ENCODE data around the gene ICAM3. TPM values are rescaled to one million over a fixed set of nuclear protein-coding genes. Genes with fewer than 3 reads are reported as not detected.

ICAM3 gene
- total RNA-seq, 1 experiment from 2014 or later: 10.5 TPM

DNA sequence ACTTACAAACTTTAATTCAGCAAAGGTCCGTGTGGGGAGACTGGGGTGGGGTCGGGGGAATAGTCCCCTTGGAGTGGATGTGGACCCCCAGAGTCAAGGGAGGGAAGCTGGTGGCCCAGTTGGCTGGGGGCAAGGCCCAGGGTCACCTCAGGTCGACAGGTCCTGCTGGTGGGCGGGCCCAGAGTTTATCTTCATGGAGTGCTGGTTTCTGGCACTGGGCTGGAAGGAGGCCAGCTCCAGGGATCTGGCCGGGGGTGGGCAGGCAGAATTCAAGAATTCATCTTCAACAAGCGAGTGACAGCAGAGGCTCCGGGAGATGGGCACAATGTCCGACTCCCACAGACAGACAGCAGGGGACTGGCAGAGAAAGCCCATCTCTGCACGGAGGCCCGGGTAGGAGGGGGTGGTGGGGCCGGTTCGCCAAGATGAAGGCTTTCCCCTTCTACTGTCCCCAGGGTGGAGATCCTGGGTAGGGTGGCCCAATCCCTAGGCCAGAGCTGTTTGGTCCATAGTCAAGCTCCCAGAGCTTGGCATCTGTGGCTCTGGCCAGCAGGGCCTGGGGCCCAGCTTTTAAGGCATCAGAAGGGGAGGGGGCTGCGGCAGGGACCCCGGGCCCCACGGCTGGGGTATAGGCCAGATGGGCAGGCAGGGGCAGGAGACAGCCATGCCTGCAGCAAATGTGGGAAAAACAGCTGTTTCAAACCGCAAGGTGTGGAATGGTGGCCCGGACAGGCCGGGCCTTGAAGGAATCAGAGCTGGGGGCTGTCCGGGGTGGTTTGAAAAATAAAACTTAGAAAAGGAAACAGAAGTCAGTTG, 23.0 kb downstream of the ICAM3 start:
- DNase-seq (ENCODE audit: low read depth, low spot score) (no peak), ATAC-seq (peak; percentile 54; the same call in 1 of the 2 replicates)
- no peak for TF ChIP-seq POLR2AphosphoS5 (IDR thresholded peaks at IDR 0.05; ENCODE audit: low read depth, low read length)
- TF ChIP-seq, protein P1, sequence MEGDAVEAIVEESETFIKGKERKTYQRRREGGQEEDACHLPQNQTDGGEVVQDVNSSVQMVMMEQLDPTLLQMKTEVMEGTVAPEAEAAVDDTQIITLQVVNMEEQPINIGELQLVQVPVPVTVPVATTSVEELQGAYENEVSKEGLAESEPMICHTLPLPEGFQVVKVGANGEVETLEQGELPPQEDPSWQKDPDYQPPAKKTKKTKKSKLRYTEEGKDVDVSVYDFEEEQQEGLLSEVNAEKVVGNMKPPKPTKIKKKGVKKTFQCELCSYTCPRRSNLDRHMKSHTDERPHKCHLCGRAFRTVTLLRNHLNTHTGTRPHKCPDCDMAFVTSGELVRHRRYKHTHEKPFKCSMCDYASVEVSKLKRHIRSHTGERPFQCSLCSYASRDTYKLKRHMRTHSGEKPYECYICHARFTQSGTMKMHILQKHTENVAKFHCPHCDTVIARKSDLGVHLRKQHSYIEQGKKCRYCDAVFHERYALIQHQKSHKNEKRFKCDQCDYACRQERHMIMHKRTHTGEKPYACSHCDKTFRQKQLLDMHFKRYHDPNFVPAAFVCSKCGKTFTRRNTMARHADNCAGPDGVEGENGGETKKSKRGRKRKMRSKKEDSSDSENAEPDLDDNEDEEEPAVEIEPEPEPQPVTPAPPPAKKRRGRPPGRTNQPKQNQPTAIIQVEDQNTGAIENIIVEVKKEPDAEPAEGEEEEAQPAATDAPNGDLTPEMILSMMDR (IDR thresholded peaks at IDR 0.05): no peak
- no peak for TF ChIP-seq TCF7L2 (IDR thresholded peaks at IDR 0.05; ENCODE audit: low read depth, low read length)
- TF ChIP-seq, protein P2, sequence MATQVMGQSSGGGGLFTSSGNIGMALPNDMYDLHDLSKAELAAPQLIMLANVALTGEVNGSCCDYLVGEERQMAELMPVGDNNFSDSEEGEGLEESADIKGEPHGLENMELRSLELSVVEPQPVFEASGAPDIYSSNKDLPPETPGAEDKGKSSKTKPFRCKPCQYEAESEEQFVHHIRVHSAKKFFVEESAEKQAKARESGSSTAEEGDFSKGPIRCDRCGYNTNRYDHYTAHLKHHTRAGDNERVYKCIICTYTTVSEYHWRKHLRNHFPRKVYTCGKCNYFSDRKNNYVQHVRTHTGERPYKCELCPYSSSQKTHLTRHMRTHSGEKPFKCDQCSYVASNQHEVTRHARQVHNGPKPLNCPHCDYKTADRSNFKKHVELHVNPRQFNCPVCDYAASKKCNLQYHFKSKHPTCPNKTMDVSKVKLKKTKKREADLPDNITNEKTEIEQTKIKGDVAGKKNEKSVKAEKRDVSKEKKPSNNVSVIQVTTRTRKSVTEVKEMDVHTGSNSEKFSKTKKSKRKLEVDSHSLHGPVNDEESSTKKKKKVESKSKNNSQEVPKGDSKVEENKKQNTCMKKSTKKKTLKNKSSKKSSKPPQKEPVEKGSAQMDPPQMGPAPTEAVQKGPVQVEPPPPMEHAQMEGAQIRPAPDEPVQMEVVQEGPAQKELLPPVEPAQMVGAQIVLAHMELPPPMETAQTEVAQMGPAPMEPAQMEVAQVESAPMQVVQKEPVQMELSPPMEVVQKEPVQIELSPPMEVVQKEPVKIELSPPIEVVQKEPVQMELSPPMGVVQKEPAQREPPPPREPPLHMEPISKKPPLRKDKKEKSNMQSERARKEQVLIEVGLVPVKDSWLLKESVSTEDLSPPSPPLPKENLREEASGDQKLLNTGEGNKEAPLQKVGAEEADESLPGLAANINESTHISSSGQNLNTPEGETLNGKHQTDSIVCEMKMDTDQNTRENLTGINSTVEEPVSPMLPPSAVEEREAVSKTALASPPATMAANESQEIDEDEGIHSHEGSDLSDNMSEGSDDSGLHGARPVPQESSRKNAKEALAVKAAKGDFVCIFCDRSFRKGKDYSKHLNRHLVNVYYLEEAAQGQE (IDR thresholded peaks at IDR 0.05; ENCODE audit: insufficient read depth in 1 of 2, low read depth in 2 of 2, low read length in 1 of 2): no peak
- TF ChIP-seq SIN3A (IDR thresholded peaks at IDR 0.05; ENCODE audit: borderline replicate concordance, insufficient read depth, low read depth, low read length): no peak
- in situ Hi-C loops (cut with HindIII; ENCODE audit: low pct_unique_long_range_greater_than_20kb, low sequenced_read_pairs) (no loop called here), intact Hi-C loops (cut with micrococcal nuclease; ENCODE audit: unreplicated experiment) (no loop called here)
- ChIA-PET POLR2A (no interaction called here), CTCF (no interaction called here)
- Histone ChIP-seq H3K27me3 (ENCODE audit: control insufficient read depth, insufficient read depth, low read length) (no peaks in the 10 kb centered on the region), H3K27ac (ENCODE audit: low read length) (peak overlapping the region; percentile 86; the same call in 1 of the 2 replicates), H3K36me3 (ENCODE audit: control insufficient read depth, insufficient read depth, low read length) (no peaks in the 10 kb centered on the region; the same call in 1 of the 2 replicates), H3K4me1 (ENCODE audit: control insufficient read depth, insufficient read depth, low read length) (peaks cover 6% of the 10 kb centered on the region), H3K9me3 (ENCODE audit: control insufficient read depth, insufficient read depth, low read depth, low read length) (no peaks in the 10 kb centered on the region), H3K4me3 (ENCODE audit: low read depth in 2 of 2, low read length in 2 of 2) (peak overlapping the region; percentile 61 to 78; a peak in 3 of 4 replicates)
- no TSS peak for BruUV-seq (replicated peaks)

DNA sequence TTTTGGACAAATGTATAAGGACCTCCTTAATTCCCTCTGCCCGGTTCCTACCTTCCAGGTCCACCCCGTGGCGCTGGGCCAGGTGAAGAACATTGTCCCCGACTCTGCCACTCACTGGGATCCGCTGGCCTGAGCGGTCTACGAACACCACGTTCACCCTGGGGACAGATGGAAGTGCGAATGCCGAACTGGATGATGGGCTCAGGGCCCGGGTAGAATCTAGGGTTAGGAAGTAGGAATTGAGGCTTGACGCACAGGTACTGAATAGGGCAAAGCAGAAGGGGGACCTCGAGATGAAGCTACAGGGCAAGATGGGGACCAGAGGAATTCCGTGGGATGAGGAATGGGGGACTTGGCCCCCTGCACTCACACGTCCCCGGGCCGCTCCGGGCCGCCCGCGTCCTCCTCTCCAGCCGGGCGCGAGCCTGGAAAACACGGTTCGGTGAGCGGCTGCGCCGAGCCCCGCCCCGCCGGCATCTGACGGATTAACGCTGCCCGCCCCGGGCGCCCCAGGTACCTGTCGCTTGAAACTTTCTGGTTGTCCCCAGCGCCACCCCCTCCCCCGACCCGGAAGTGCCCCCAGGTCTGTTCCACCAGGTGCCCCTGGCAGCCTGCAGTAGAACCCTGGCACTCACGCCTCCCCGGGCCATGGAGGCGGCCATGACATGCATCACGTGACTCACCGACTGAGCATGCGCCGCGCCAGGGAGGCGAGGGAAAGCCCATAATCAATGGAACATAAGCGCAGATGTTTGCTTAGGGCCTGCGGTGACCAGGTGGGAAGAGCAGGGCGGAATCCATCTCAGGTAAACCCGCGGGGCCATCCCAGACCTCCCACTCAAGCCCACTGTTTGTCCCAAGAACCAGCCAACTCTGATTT, 23.8 kb downstream of the ICAM3 start, which contains the start of gene FDX2:
Gene FDX2, minus strand, starts transcription at position 681 of the 880 bp plus-strand sequence. Its CDS starts 19 bp downstream, at position 662.
- CTCF ChIA-PET: no interaction called here

More for the DNA sequence above, 23.8 kb downstream of the ICAM3 start, which contains the start of gene FDX2:
- H3K27ac ChIP-seq (ENCODE audit: low read length): peak within 1 kb of the TSS; percentile 86
- in situ Hi-C loops (cut with HindIII; ENCODE audit: low pct_unique_long_range_greater_than_20kb, low sequenced_read_pairs): no loop called here
- H3K27me3 ChIP-seq (ENCODE audit: control insufficient read depth, insufficient read depth, low read length): no peaks in the 10 kb centered on the region
- intact Hi-C loops (cut with micrococcal nuclease; ENCODE audit: unreplicated experiment): no loop called here
- POLR2A ChIA-PET: no interaction called here
- H3K36me3 ChIP-seq (ENCODE audit: control insufficient read depth, insufficient read depth, low read length): no peaks in the 10 kb centered on the region; the same call in 1 of the 2 replicates
- no TSS peak for BruUV-seq (replicated peaks)
- TF ChIP-seq, protein P2 (IDR thresholded peaks at IDR 0.05; ENCODE audit: insufficient read depth in 1 of 2, low read depth in 2 of 2, low read length in 1 of 2): no peak
- TF ChIP-seq POLR2AphosphoS5 (IDR thresholded peaks at IDR 0.05; ENCODE audit: low read depth, low read length) (peak; percentile 86), TCF7L2 (IDR thresholded peaks at IDR 0.05; ENCODE audit: low read depth, low read length) (no peak), SIN3A (IDR thresholded peaks at IDR 0.05; ENCODE audit: borderline replicate concordance, insufficient read depth, low read depth, low read length) (0 out of 2 replicates have a peak, but pooled peaks have one; percentile 72)
- TF ChIP-seq, protein P1 (IDR thresholded peaks at IDR 0.05): no peak
- peak; percentile 87 for ATAC-seq
- H3K9me3 ChIP-seq (ENCODE audit: control insufficient read depth, insufficient read depth, low read depth, low read length): no peaks in the 10 kb centered on the region
- no peak for DNase-seq (ENCODE audit: low read depth, low spot score)
- H3K4me3 ChIP-seq (ENCODE audit: low read depth in 2 of 2, low read length in 2 of 2): peak within 1 kb of the TSS; percentile 61 to 78
- H3K4me1 ChIP-seq (ENCODE audit: control insufficient read depth, insufficient read depth, low read length): peaks cover 6% of the 10 kb centered on the region
